Tibial artery (tissue), 4 donors: ENCODE results near the gene ZMYND19.
"Not testable (repeated sequence)": the region's sequence is repeated elsewhere in the genome, so short reads cannot be mapped to it uniquely, and the experiment has no call there.

ENCODE experiments used
- DNase-seq, 2 donors: peaks; one replicate each; pipeline ENCODE4 v3.0.0-alpha.2; 2019
- H3K27ac ChIP-seq, 2 donors: fragments of 200-600 bp; sonication (generic) in 1 of 2; 1 replicate in 1 of 2; 2 replicates in 1 of 2; pipeline ENCODE4 v1.5.1; 2018 to 2019; ENCODE audit warnings: mild to moderate bottlenecking in 1 of 2
- H3K27me3 ChIP-seq, 2 donors: fragments of 200-600 bp; sonication (generic) in 1 of 2; one replicate each; pipeline versions ENCODE4 v1.5.1 to v1.6.0; 2016 to 2019
- H3K36me3 ChIP-seq, 3 donors: fragments of 200-600 bp; sonication (generic) in 2 of 3; one replicate each; pipeline ENCODE4 v1.5.1; 2016 to 2019; ENCODE audit warnings: mild to moderate bottlenecking in 2 of 3
- H3K4me1 ChIP-seq, 4 donors: fragments of 200-600 bp; sonication (generic) in 2 of 4; 1 replicate in 3 of 4; 2 replicates in 1 of 4; pipeline ENCODE4 v1.5.1; 2016 to 2019
- H3K4me3 ChIP-seq, 2 donors: fragments of 200-600 bp; sonication (generic) in 1 of 2; 1 replicate in 1 of 2; 2 replicates in 1 of 2; pipeline ENCODE4 v1.5.1; 2018 to 2019; ENCODE audit warnings: mild to moderate bottlenecking in 2 of 2
- H3K9me3 ChIP-seq, 3 donors: fragments of 200-600 bp; sonication (generic) in 1 of 3; one replicate each; pipeline ENCODE4 v1.5.1; 2016 to 2019
- intact Hi-C: fragments of 100-400 bp; cut with DNase I; formaldehyde crosslinking; loops from one replicate; pipeline ENCODE4 v1.15.0; 2023; ENCODE audit warnings: low total_unique reads
- TF ChIP-seq, protein P1 (sequence below), 2 experiments: fragments of 200-600 bp in 1 of 2; fragments of 450-650 bp in 1 of 2; IDR thresholded peaks; one replicate each; pipeline ENCODE4 v1.5.1; 2017 to 2019; ENCODE audit warnings: antibody characterized with exemption in 2 of 2, mild to moderate bottlenecking in 1 of 2, moderate library complexity in 1 of 2

The ZMYND19 gene

DNA sequence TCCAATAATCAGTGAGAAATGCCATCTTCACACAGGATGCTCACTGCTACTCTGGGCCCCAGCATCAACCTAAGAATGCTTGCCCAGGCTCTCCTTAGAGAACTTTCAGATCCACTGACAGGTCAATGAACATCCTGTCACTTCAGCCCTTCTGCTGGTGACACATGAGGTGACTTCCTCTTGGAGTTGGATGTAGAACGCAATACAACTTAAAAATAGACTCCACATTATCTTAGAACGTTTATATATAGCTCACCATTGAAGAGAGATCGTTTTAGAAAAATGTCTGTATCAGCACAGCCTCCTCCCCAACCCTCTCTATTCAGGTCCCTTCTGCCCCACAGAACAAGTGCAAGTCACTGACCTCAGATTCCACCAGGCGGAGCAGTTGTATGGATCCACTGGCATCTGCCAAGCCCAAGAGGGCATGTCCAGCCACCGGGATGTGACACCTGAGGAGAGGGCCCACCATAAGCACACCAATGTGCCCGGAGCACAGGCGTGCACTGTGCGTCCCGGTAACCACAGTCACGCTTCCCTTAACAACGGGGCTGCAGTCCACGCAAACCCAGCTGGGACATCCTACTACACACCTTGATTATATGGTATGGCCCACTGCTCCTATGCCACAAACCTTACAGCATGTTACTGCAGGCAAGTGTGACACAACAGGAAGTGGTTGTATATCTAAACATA, 14.4 kb downstream of the ZMYND19 start:
- Histone ChIP-seq H3K4me3 (no peak overlapping the region), H3K4me1 (peaks cover 0 to 35% (median 19%) of the 10 kb centered on the region in 4 donors), H3K36me3 (peaks cover 26 to 44% (median 43%) of the 10 kb centered on the region in 3 donors), H3K9me3 (no peaks in the 10 kb centered on the region), H3K27ac (no peak overlapping the region), H3K27me3 (no peaks in the 10 kb centered on the region)
- TF ChIP-seq, protein P1, sequence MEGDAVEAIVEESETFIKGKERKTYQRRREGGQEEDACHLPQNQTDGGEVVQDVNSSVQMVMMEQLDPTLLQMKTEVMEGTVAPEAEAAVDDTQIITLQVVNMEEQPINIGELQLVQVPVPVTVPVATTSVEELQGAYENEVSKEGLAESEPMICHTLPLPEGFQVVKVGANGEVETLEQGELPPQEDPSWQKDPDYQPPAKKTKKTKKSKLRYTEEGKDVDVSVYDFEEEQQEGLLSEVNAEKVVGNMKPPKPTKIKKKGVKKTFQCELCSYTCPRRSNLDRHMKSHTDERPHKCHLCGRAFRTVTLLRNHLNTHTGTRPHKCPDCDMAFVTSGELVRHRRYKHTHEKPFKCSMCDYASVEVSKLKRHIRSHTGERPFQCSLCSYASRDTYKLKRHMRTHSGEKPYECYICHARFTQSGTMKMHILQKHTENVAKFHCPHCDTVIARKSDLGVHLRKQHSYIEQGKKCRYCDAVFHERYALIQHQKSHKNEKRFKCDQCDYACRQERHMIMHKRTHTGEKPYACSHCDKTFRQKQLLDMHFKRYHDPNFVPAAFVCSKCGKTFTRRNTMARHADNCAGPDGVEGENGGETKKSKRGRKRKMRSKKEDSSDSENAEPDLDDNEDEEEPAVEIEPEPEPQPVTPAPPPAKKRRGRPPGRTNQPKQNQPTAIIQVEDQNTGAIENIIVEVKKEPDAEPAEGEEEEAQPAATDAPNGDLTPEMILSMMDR (IDR thresholded peaks at IDR 0.05) = no peak
- no peak for DNase-seq
- intact Hi-C loops = no loop called here

DNA sequence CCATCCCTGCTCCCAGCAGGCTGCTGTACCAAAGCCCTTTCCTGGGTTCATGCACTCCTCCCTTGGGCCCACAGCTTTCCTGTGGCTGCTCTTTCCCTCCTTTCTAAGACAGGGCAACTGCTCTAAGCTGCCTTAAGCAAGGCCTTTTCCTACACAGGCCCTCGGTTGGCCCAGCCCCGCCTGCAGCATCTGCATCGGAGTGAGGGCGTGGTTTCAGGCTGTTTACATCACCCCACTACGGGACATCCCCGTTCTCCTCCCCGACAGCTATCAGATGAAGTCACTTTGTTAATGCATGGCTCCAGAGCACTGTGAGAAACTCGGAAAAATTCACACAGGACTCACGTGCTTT, 15.0 kb downstream of the ZMYND19 start:
- DNase-seq = no peak
- H3K36me3 ChIP-seq = peaks cover 26 to 47% (median 44%) of the 10 kb centered on the region in 3 donors
- H3K4me3 ChIP-seq = no peak overlapping the region
- no peaks in the 10 kb centered on the region for H3K27me3 ChIP-seq
- TF ChIP-seq, protein P1 (IDR thresholded peaks at IDR 0.05) = no peak
- H3K27ac ChIP-seq = no peak overlapping the region
- peaks cover 0 to 35% (median 19%) of the 10 kb centered on the region in 4 donors for H3K4me1 ChIP-seq
- intact Hi-C loops = no loop called here
- H3K9me3 ChIP-seq = no peaks in the 10 kb centered on the region

DNA sequence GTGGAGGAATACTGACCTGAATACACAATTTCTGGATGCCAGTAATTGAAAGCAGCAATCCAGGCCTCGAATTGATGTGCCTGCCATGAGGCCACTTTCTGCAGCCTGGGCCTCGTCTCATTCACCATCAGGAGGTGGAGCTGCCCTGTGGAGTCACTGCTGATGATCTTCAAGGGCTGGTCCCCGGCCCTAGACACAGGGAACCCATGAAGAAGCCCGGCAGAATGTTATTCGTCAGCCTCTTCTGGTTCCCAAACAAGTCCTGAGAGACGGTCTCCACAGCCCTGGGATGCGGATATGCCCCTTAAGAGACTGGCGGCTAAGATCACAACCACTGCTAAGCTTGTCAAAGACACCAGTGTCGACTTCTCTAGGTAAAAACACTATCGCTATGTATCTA, 16.1 kb downstream of the ZMYND19 start:
- TF ChIP-seq, protein P1 (IDR thresholded peaks at IDR 0.05) = no peak
- Histone ChIP-seq H3K9me3 (no peaks in the 10 kb centered on the region), H3K27me3 (no peaks in the 10 kb centered on the region), H3K4me3 (no peak overlapping the region), H3K36me3 (peaks cover 26 to 47% (median 44%) of the 10 kb centered on the region in 3 donors), H3K4me1 (peaks cover 0 to 28% (median 17%) of the 10 kb centered on the region in 4 donors), H3K27ac (no peak overlapping the region)
- intact Hi-C loops = no loop called here
- no peak for DNase-seq

DNA sequence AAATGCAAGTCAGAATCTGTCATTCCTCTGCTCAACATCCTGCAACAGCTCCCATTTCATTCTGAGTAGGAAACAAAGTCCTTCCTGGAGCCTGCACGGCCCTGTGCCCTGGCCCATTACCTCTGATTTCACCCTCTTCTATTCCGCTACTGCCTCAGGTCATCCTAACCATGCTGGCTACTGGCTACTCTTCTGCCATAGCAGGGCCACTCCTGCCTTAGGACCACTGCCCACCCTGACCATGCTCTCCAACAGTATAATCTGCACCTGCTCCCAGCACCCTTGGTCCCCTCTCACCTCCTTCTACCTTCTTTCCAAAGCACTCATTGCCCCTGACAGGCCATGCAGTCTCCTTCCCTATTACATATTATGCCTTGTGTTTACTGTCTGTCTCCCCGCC, 19.7 kb downstream of the ZMYND19 start:
- intact Hi-C loops = no loop called here
- H3K4me1 ChIP-seq = no peaks in the 10 kb centered on the region
- TF ChIP-seq, protein P1 (IDR thresholded peaks at IDR 0.05) = no peak
- no peak overlapping the region for H3K27ac ChIP-seq
- H3K4me3 ChIP-seq = no peak overlapping the region
- no peaks in the 10 kb centered on the region for H3K27me3 ChIP-seq
- H3K9me3 ChIP-seq = no peaks in the 10 kb centered on the region
- no peak for DNase-seq
- H3K36me3 ChIP-seq = peaks cover 20 to 50% (median 35%) of the 10 kb centered on the region in 3 donors

DNA sequence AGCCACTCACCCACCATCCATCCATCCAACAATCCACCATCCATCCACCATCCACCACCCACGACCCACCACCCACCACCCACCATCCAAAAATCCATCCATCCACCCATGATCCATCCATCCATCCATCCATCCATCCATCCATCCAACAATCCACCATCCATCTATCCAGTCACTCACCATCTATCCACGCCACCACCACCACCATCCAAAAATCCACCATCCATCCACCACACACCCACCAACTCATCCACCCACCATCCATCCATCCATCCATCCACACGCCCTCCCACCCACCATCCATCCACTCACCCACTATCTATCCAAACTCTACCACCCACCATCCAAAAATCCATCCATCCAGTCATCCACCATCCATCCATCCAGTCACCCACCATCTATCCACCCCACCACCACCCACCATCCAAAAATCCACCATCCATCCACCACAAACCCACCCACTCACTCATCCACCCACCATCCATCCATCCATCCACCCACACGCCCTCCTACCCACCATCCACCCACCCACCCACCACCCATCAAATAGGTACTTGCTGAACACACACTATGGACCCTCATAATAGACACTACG, 20.6 kb downstream of the ZMYND19 start:
- TF ChIP-seq, protein P1 (IDR thresholded peaks at IDR 0.05) = no peak
- Histone ChIP-seq H3K4me3 (no peak overlapping the region), H3K4me1 (no peaks in the 10 kb centered on the region), H3K27ac (no peak overlapping the region), H3K36me3 (peaks cover 13 to 45% (median 29%) of the 10 kb centered on the region in 3 donors), H3K9me3 (no peaks in the 10 kb centered on the region), H3K27me3 (no peaks in the 10 kb centered on the region)
- no peak for DNase-seq
- intact Hi-C loops = no loop called here

DNA sequence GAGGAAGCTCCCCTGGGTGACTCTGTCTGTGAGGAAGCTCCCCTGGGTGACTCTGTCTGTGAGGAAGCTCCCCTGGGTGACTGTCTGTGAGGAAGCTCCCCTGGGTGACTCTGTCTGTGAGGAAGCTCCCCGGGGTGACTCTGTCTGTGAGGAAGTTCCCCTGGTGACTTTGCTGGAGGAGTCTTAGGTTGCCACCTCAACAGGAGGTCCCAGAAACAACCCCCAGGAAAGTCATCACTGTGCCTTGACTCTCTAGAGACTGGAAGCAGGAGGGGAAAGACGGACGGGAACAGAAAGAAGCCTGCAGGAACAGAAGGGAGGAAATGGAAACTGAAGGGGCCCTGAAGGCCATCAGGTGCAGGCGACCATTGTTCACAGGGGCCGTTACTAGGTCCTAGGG, 21.9 kb downstream of the ZMYND19 start:
- H3K4me1 ChIP-seq, DNase-seq, intact Hi-C loops, H3K27me3 ChIP-seq, H3K9me3 ChIP-seq, H3K4me3 ChIP-seq, H3K27ac ChIP-seq: not testable (repeated sequence)
- peaks cover 25 to 45% (median 30%) of the 10 kb centered on the region in 3 donors for H3K36me3 ChIP-seq
